Measurements from ENCODE around the gene MVB12B. TPM values are rescaled to one million over a fixed set of nuclear protein-coding genes. Genes with fewer than 3 reads are reported as not detected.
A peak's percentile ranks its signal among the peaks of the same experiment; 100 is the strongest.

Gene MVB12B
- total RNA-seq, 1 experiment from 2014 or later = 5.7 TPM

- Mint-ChIP-seq H3K4me3 (no peak overlapping the region), H3K9me3 (no peaks in the 10 kb centered on the region), H3K4me1 (peaks cover 50% of the 10 kb centered on the region), H3K27me3 (ENCODE audit: low read depth) (no peaks in the 10 kb centered on the region), H3K27ac (no peak overlapping the region), H3K36me3 (no peaks in the 10 kb centered on the region)
- ATAC-seq = no peak
- DNase-seq (ENCODE audit: low spot score) = no peak
- CTCF ChIA-PET = interaction anchor here (1.0 to 1.1 kb wide), 2 partner anchors 10 to 19 kb away, joined by 3 read pairs; no protein-coding TSS in a partner anchor
- TF ChIP-seq PRRX2 (CRISPR knock-in tag; IDR thresholded peaks at IDR 0.05) (no peak), E2F4 (CRISPR knock-in tag; IDR thresholded peaks at IDR 0.05; ENCODE audit: borderline replicate concordance, low read depth) (no peak), ZNF121 (CRISPR knock-in tag; IDR thresholded peaks at IDR 0.05) (no peak), MAX (CRISPR knock-in tag; IDR thresholded peaks at IDR 0.05) (no peak), STAT6 (CRISPR knock-in tag; conservative IDR thresholded peaks at IDR 0.05; ENCODE audit: low read depth) (no peak), TCF7 (CRISPR knock-in tag; IDR thresholded peaks at IDR 0.05; ENCODE audit: low read depth) (no peak)
- POLR2A ChIA-PET = no interaction called here
Measured at GRCh38 chr9:126379661-126380360, 53.2 kb downstream of the MVB12B start.

DNA sequence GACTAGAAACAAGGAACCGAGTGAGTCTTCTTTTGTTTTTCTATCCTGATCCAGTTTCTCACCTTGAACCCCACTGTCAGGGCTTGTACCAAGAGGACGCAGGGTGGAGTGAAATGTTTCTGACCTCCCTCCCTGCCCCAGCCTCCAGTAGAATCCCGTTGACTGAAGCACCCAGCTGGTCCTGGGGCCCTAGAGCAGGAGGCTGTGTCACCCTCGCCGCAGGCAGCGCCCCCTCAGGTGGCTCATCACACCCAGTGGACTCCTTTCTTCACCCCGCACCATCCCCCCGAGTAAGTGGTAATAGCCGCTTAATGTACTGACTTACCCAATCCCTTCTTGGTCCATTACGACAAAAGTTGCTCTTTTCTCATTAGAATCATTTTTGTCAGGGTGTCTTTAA is 53.8 kb downstream of the MVB12B start:
- peaks cover 45% of the 10 kb centered on the region for H3K4me1 Mint-ChIP-seq
- TF ChIP-seq ZNF532 (CRISPR knock-in tag; IDR thresholded peaks at IDR 0.05; ENCODE audit: borderline replicate concordance) = no peak
- TF ChIP-seq, protein P1, sequence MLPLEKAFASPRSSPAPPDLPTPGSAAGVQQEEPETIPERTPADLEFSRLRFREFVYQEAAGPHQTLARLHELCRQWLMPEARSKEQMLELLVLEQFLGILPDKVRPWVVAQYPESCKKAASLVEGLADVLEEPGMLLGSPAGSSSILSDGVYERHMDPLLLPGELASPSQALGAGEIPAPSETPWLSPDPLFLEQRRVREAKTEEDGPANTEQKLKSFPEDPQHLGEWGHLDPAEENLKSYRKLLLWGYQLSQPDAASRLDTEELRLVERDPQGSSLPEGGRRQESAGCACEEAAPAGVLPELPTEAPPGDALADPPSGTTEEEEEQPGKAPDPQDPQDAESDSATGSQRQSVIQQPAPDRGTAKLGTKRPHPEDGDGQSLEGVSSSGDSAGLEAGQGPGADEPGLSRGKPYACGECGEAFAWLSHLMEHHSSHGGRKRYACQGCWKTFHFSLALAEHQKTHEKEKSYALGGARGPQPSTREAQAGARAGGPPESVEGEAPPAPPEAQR (CRISPR knock-in tag; IDR thresholded peaks at IDR 0.05) = no peak
- H3K27me3 Mint-ChIP-seq (ENCODE audit: low read depth) = no peaks in the 10 kb centered on the region
- no peak overlapping the region for H3K4me3 Mint-ChIP-seq
- H3K27ac Mint-ChIP-seq = no peak overlapping the region
- CTCF ChIA-PET = interaction anchor here (1.0 to 1.1 kb wide), 2 partner anchors 11 to 18 kb away, joined by 3 read pairs; no protein-coding TSS in a partner anchor
- H3K36me3 Mint-ChIP-seq = no peaks in the 10 kb centered on the region
- DNase-seq (ENCODE audit: low spot score) (no peak), ATAC-seq (peak; percentile 29; the same call in 1 of the 2 replicates)
- H3K9me3 Mint-ChIP-seq = no peaks in the 10 kb centered on the region
- POLR2A ChIA-PET = no interaction called here

GRCh38 chr9:126381195-126381594 is 54.6 kb downstream of the MVB12B start:
- CTCF ChIA-PET = interaction anchor here (0.9 to 1.1 kb wide), 2 partner anchors 11 to 18 kb away, joined by 3 read pairs; no protein-coding TSS in a partner anchor
- H3K27ac Mint-ChIP-seq = no peak overlapping the region
- POLR2A ChIA-PET = no interaction called here
- H3K9me3 Mint-ChIP-seq = no peaks in the 10 kb centered on the region
- ATAC-seq (no peak), DNase-seq (ENCODE audit: low spot score) (no peak)
- H3K36me3 Mint-ChIP-seq = no peaks in the 10 kb centered on the region
- no peak for TF ChIP-seq GABPB1 (CRISPR knock-in tag; IDR thresholded peaks at IDR 0.05)
- H3K4me1 Mint-ChIP-seq = peaks cover 37% of the 10 kb centered on the region
- no peaks in the 10 kb centered on the region for H3K27me3 Mint-ChIP-seq (ENCODE audit: low read depth)
- no peak overlapping the region for H3K4me3 Mint-ChIP-seq

All from WTC11 (cell line).